RWPE1 (cell line): ENCODE data around the gene ARHGEF4.

Experiments used
- CTCF ChIA-PET: fragments of 350-600 bp; sonication (Branson Sonifier 250); formaldehyde crosslinking; extraction: SDS; loops from one replicate; lab custom pipeline; 2021; lab: Yijun Ruan, JAX
- POLR2A ChIA-PET: fragments of 400-600 bp; formaldehyde crosslinking; extraction: SDS; loops from one replicate; lab custom pipeline; 2020; ENCODE audit warnings: antibody characterized with exemption; ENCODE audit not compliant: low non-redundant PET; lab: Yijun Ruan, JAX
- DNase-seq: peaks from one replicate; pipeline ENCODE4 v3.0.0; 2012; ENCODE audit warnings: low spot score
- H3K27ac ChIP-seq: fragments of 450-650 bp; 2 replicates; pipeline ENCODE4 v1.5.1; 2017
- CTCF ChIP-seq: fragments of 450-650 bp; conservative IDR thresholded peaks from 2 replicates; pipeline ENCODE4 v1.5.1; 2017; ENCODE audit warnings: low read depth, mild to moderate bottlenecking

ARHGEF4 gene

GRCh38 chr2:130917006-130917688 is 80.4 kb downstream of the ARHGEF4 start:
- POLR2A ChIA-PET, result no interaction called here
- TF ChIP-seq CTCF, result no peak
- CTCF ChIA-PET, result interaction anchor here (0.5 kb wide), 1 partner anchor 9 kb away, joined by 6 read pairs; no protein-coding TSS in a partner anchor
- DNase-seq, result no peak
- peak overlapping the region; percentile 63 for H3K27ac ChIP-seq

- DNase-seq, result no peak
- POLR2A ChIA-PET, result no interaction called here
- CTCF ChIA-PET, result interaction anchor here (0.6 kb wide), 1 partner anchor 18 kb away, joined by 3 read pairs; no protein-coding TSS in a partner anchor
- TF ChIP-seq CTCF, result no peak
- H3K27ac ChIP-seq, result peak overlapping the region; percentile 28
Measured at GRCh38 chr2:130918393-130918792, 81.7 kb downstream of the ARHGEF4 start.

- POLR2A ChIA-PET, result no interaction called here
- peak; percentile 92 for TF ChIP-seq CTCF
- peak overlapping the region; percentile 61 for H3K27ac ChIP-seq
- CTCF ChIA-PET, result interaction anchor here (0.7 to 1.8 kb wide), 10 partner anchors 8 to 227 kb away, joined by 3 to 8 read pairs (median 4); no protein-coding TSS in a partner anchor
- DNase-seq, result peak; percentile 79
Measured at GRCh38 chr2:130920415-130921163, 83.9 kb downstream of the ARHGEF4 start.

- TF ChIP-seq CTCF, result no peak
- DNase-seq, result no peak
- ChIA-PET CTCF (interaction anchor here (0.7 to 1.8 kb wide), 9 partner anchors 8 to 153 kb away, joined by 3 to 8 read pairs (median 5); no protein-coding TSS in a partner anchor), POLR2A (no interaction called here)
- no peak overlapping the region for H3K27ac ChIP-seq
Measured at GRCh38 chr2:130921164-130921476, 84.4 kb downstream of the ARHGEF4 start.

GRCh38 chr2:130922417-130922816 is 85.7 kb downstream of the ARHGEF4 start:
- POLR2A ChIA-PET, result no interaction called here
- CTCF ChIA-PET, result interaction anchor here (0.6 to 0.7 kb wide), 2 partner anchors 30 to 82 kb away, joined by 4 to 7 read pairs; no protein-coding TSS in a partner anchor

More at GRCh38 chr2:130922417-130922816, 85.7 kb downstream of the ARHGEF4 start:
- no peak overlapping the region for H3K27ac ChIP-seq
- TF ChIP-seq CTCF, result no peak
- DNase-seq, result no peak
